CD1c-positive myeloid dendritic cell (primary cell): ENCODE data around the gene ATP5PD.

ENCODE experiments used
- DNase-seq: peaks from one replicate; pipeline ENCODE4 v3.0.0-alpha.2; 2016; ENCODE audit errors: extremely low spot score

Gene ATP5PD

GRCh38 chr17:74994440-74994839 lies 52.3 kb downstream of the ATP5PD start:
- peak; percentile 37 for DNase-seq

DNA sequence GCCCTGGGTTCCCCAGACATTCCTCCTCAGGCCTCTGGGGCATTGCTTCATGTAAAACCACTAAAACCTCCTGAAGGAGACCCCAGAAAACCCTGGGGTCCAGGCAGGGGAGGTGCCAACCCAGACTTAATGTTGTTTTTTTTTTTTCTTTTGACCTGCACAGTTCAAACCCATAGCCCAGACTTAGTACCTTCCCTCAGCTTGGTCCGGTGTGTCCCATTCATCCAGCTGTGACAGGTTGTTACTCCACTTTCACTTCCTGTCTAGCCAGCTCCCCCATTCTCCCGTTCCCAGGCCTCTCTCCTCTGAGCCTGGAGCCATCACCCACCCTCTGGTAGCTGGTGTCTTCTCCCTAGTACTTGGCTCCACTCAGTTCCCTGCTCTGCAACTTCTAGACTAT lies 54.5 kb downstream of the ATP5PD start:
- no peak for DNase-seq

DNA sequence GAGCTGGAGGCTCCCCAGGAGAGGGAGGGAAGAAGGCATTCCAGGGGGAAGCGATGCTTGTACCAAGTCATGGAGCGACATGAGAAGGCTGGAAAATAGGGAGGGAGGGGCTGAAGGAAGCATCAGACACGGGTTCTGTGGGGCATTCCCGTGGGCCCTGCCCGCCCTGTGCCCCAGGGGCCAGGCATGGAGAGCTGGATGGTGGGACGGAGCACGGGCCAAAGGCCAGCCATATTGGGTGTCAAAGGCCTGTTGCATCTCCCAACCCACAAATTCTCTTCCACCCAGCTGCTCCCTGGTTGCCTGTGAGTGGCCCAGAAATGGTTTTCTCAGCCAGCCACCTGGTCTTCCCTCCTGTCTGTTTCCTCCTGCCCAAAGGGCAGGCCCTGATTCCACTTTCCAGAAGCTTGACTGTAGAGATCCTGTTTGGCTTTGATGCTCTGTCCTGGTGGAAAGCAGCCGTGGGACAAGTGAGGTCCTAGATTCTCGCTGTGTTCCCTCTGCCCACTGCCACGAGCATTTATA lies 56.1 kb downstream of the ATP5PD start:
- DNase-seq = no peak
